H1 (cell line): ENCODE data around the gene PSMB5. TPM values are rescaled to one million over a fixed set of nuclear protein-coding genes. Genes with fewer than 3 reads are reported as not detected.
A peak's percentile ranks its signal among the peaks of the same experiment; 100 is the strongest.

ENCODE experiments used
- CTCF ChIA-PET: fragments of 300-600 bp; sonication (Branson Sonifier 250); formaldehyde crosslinking; loops from one replicate; lab custom pipeline; 2021; ENCODE audit not compliant: partially characterized antibody; lab: Charles Lee
- POLR2A ChIA-PET: fragments of 300-600 bp; sonication (Branson Sonifier 250); formaldehyde crosslinking; loops from one replicate; lab custom pipeline; 2021; ENCODE audit warnings: inconsistent platforms; ENCODE audit not compliant: partially characterized antibody; lab: Charles Lee
- DNase-seq, 2 experiments: peaks; one replicate each; pipeline versions ENCODE4 v3.0.0 to v3.0.0-alpha.2; 2010 to 2022; ENCODE audit warnings: low spot score in 2 of 2, low read depth in 1 of 2, mixed read lengths in 1 of 2
- FAIRE-seq: peaks from 2 replicates; lab custom pipeline; 2011; peaks lifted over from hg19 to GRCh38; lab: Jason Lieb, UNC
- H2AFZ ChIP-seq: 2 replicates; pipeline ENCODE4 v1.8.1; 2012; ENCODE audit warnings: low read length, inconsistent platforms
- H2AK5ac ChIP-seq: 2 replicates; pipeline ENCODE4 v1.6.1; 2013; ENCODE audit warnings: low read depth, low read length
- H2BK120ac ChIP-seq: replicated peaks from 2 replicates; pipeline ENCODE3; 2013; ENCODE audit warnings: low read depth, low read length, inconsistent platforms
- H2BK12ac ChIP-seq: 2 replicates; pipeline ENCODE4 v1.6.1; 2013; ENCODE audit warnings: low read depth, low read length
- H2BK15ac ChIP-seq: 2 replicates; pipeline ENCODE4 v1.6.1; 2013; ENCODE audit warnings: low read length
- H2BK20ac ChIP-seq: 2 replicates; pipeline ENCODE4 v1.6.1; 2013; ENCODE audit warnings: low read length
- H2BK5ac ChIP-seq: 2 replicates; pipeline ENCODE4 v1.6.1; 2013; ENCODE audit warnings: low read depth, low read length
- H3K14ac ChIP-seq: 2 replicates; pipeline ENCODE4 v1.6.1; 2013; ENCODE audit warnings: inconsistent platforms; ENCODE audit not compliant: insufficient read length
- H3K18ac ChIP-seq: 2 replicates; pipeline ENCODE4 v1.6.1; 2013; ENCODE audit warnings: low read length; ENCODE audit errors: extremely low read depth
- H3K23ac ChIP-seq: 2 replicates; pipeline ENCODE4 v1.6.1; 2013; ENCODE audit warnings: inconsistent platforms; ENCODE audit not compliant: insufficient read length
- H3K23me2 ChIP-seq: 2 replicates; pipeline ENCODE4 v1.6.1; 2013; ENCODE audit warnings: low read depth, low read length
- H3K27ac ChIP-seq: 2 replicates; pipeline ENCODE4 v1.6.1; 2011; ENCODE audit warnings: low read depth, low read length, inconsistent platforms
- H3K27me3 ChIP-seq, 4 experiments: replicated peaks in 1 of 4; 1 replicate in 1 of 4; 2 replicates in 3 of 4; pipeline versions ENCODE4 v1.6.1 to v1.8.1; 2011 to 2013; ENCODE audit warnings: low read length in 3 of 4, mild to moderate bottlenecking in 3 of 4, inconsistent platforms in 2 of 4, mixed read lengths in 2 of 4, moderate library complexity in 1 of 4; ENCODE audit not compliant: control insufficient read depth in 3 of 4, insufficient read depth in 3 of 4; ENCODE audit errors: extremely low read depth in 1 of 4
- H3K36me3 ChIP-seq, 4 experiments: 2 replicates each; pipeline versions ENCODE4 v1.6.1 to v1.8.1; 2011 to 2013; ENCODE audit warnings: mild to moderate bottlenecking in 4 of 4, low read length in 3 of 4, moderate library complexity in 2 of 4, control low read depth in 1 of 4, inconsistent platforms in 1 of 4; ENCODE audit not compliant: insufficient read depth in 4 of 4, control insufficient read depth in 2 of 4
- H3K4ac ChIP-seq: replicated peaks from 2 replicates; pipeline ENCODE3; 2013; ENCODE audit warnings: low read length, low read depth, mixed read lengths, inconsistent platforms; ENCODE audit not compliant: insufficient read length
- H3K4me1 ChIP-seq, 4 experiments: replicated peaks in 1 of 4; 1 replicate in 1 of 4; 2 replicates in 3 of 4; pipeline versions ENCODE4 v1.6.1 to v1.8.1; 2011 to 2013; ENCODE audit warnings: low read length in 3 of 4, inconsistent platforms in 2 of 4, mixed read lengths in 1 of 4; ENCODE audit not compliant: insufficient read depth in 4 of 4, control insufficient read depth in 3 of 4
- H3K4me2 ChIP-seq, 2 experiments: 2 replicates each; pipeline versions ENCODE4 v1.6.1 to v1.8.1; 2011 to 2013; ENCODE audit warnings: low read depth in 2 of 2, low read length in 2 of 2, control low read depth in 1 of 2, inconsistent platforms in 1 of 2, mild to moderate bottlenecking in 1 of 2; ENCODE audit not compliant: insufficient read depth in 1 of 2
- H3K4me3 ChIP-seq, 4 experiments: fragments of 200-600, 300-600 bp in 1 of 4; sonication (generic), shearing (Covaris generic), sonication (Bioruptor Twin) in 1 of 4; 2 replicates each; pipeline versions ENCODE4 v1.5.1 to v1.8.1; 2011 to 2016; ENCODE audit warnings: low read length in 4 of 4, low read depth in 3 of 4, control low read depth in 2 of 4, inconsistent platforms in 2 of 4, mild to moderate bottlenecking in 2 of 4, mixed read lengths in 1 of 4, moderate library complexity in 1 of 4; ENCODE audit not compliant: insufficient read depth in 2 of 4; ENCODE audit errors: extremely low read depth in 1 of 4
- H3K56ac ChIP-seq: replicated peaks from 2 replicates; pipeline ENCODE3; 2013; ENCODE audit warnings: low read depth, mild to moderate bottlenecking, mixed read lengths, low read length, inconsistent platforms; ENCODE audit not compliant: insufficient read length
- H3K79me1 ChIP-seq: 2 replicates; pipeline ENCODE4 v1.6.1; 2013; ENCODE audit warnings: low read depth, low read length, control low read depth
- H3K79me2 ChIP-seq, 2 experiments: 2 replicates each; pipeline versions ENCODE4 v1.6.1 to v1.8.1; 2012 to 2013; ENCODE audit warnings: low read length in 2 of 2, mild to moderate bottlenecking in 2 of 2, inconsistent platforms in 1 of 2; ENCODE audit not compliant: insufficient read depth in 2 of 2, control insufficient read depth in 1 of 2
- H3K9ac ChIP-seq, 4 experiments: replicated peaks in 1 of 4; 1 replicate in 1 of 4; 2 replicates in 3 of 4; pipeline versions ENCODE4 v1.6.1 to v1.8.1; 2011 to 2013; ENCODE audit warnings: low read depth in 3 of 4, low read length in 3 of 4, control low read depth in 2 of 4, mild to moderate bottlenecking in 2 of 4, moderate library complexity in 2 of 4, inconsistent platforms in 1 of 4; ENCODE audit errors: extremely low read depth in 1 of 4
- H3K9me3 ChIP-seq, 2 experiments: 2 replicates each; pipeline versions ENCODE4 v1.6.1 to v1.8.1; 2012 to 2013; ENCODE audit warnings: mild to moderate bottlenecking in 2 of 2, moderate library complexity in 2 of 2, control low read depth in 1 of 2, inconsistent platforms in 1 of 2, low read depth in 1 of 2, low read length in 1 of 2, mixed read lengths in 1 of 2; ENCODE audit not compliant: insufficient read depth in 2 of 2
- H4K20me1 ChIP-seq, 2 experiments: replicated peaks in 1 of 2; 2 replicates each; pipeline versions ENCODE3 to v1.8.1; 2011 to 2013; ENCODE audit warnings: inconsistent platforms in 2 of 2, low read length in 2 of 2, mild to moderate bottlenecking in 1 of 2; ENCODE audit not compliant: insufficient read depth in 2 of 2, control insufficient read depth in 1 of 2
- H4K5ac ChIP-seq: 2 replicates; pipeline ENCODE4 v1.6.1; 2013; ENCODE audit warnings: low read length, low read depth, mixed read lengths, inconsistent platforms; ENCODE audit not compliant: insufficient read length
- H4K8ac ChIP-seq: 2 replicates; pipeline ENCODE4 v1.8.0; 2013; ENCODE audit warnings: mild to moderate bottlenecking, moderate library complexity, low read length, inconsistent platforms; ENCODE audit not compliant: insufficient read depth; ENCODE audit errors: extremely low read depth
- H4K91ac ChIP-seq: replicated peaks from 2 replicates; pipeline ENCODE3; 2013; ENCODE audit warnings: low read length, mixed read lengths, inconsistent platforms; ENCODE audit not compliant: insufficient read length
- CBX5 ChIP-seq: fragments of 300-800, 300-1000 bp; sonication (generic); IDR thresholded peaks from 2 replicates; pipeline ENCODE4 v1.7.1; 2016; ENCODE audit warnings: antibody characterized with exemption, low read length, low read depth
- CHD1 ChIP-seq: IDR thresholded peaks from 2 replicates; pipeline ENCODE4 v1.6.1; 2012; ENCODE audit warnings: low read depth, low read length, improper control_type of control experiment
- RAD21 ChIP-seq, 2 experiments: IDR thresholded peaks in 1 of 2; conservative IDR thresholded peaks in 1 of 2; 2 replicates each; pipeline ENCODE4 v1.6.1; 2011; ENCODE audit warnings: low read depth in 2 of 2, low read length in 2 of 2, improper control_type of control experiment in 1 of 2, inconsistent platforms in 1 of 2, mild to moderate bottlenecking in 1 of 2, moderate library complexity in 1 of 2
- WGBS, 2 experiments: shearing (Covaris generic) in 1 of 2; methylation state at CpG; one replicate each; pipeline versions ENCODE4 v1.1.6 to v1.1.7; 2013 to 2015; ENCODE audit warnings: low lambda C conversion rate in 2 of 2, mixed read lengths in 2 of 2, inconsistent platforms in 1 of 2, low coverage in 1 of 2, missing lambda C conversion rate in 1 of 2; ENCODE audit not compliant: insufficient replicate concordance in 2 of 2, insufficient coverage in 1 of 2, insufficient read length in 1 of 2; ENCODE audit errors: extremely low coverage in 1 of 2, missing lambda C conversion rate in 1 of 2; 5-methylcytosine and 5-hydroxymethylcytosine counted together
- polyA plus RNA-seq, 7 experiments: library from polyadenylated mRNA; depleted of rRNA in 3 of 7; stranded (reverse) in 5 of 7; unstranded in 2 of 7; fragments of >200 nt in 5 of 7; fragments of 200-250 nt in 2 of 7; gene quantifications; 1 replicate in 5 of 7; 2 replicates in 1 of 7; 4 replicates in 1 of 7; pipeline versions ENCODE4 v1.2.1 to v1.2.3, GENCODE V29; 2011 to 2013; ENCODE audit warnings: missing spikeins in 2 of 7, mixed read lengths in 2 of 7
- total RNA-seq: library from RNA; stranded (reverse); fragmentation: NEBNext Ultra II Directional; extraction: Animal tissue kit (Norgen Biotek cat#: 25700); gene quantifications from 2 replicates; pipeline ENCODE4 v1.2.1, GENCODE V29; 2021

PSMB5 gene
- total and polyA plus RNA-seq, 2 of the 8 experiments (the other 6 are each of a cell fraction or from before 2014, with no cell fraction given), result 254 to 510 TPM

GRCh38 chr14:22987291-22987690 is 47.4 kb downstream of the PSMB5 start:
- Histone ChIP-seq H4K5ac (no peak overlapping the region), H4K8ac (peak overlapping the region; percentile 18; the same call in 1 of the 2 replicates), H3K18ac (no peak overlapping the region), H3K23ac (no peak overlapping the region), H3K27me3 (no peaks in the 10 kb centered on the region), H3K9ac (no peak overlapping the region; a peak in 1 of 7 replicates), H3K23me2 (peaks cover 7% of the 10 kb centered on the region), H2AFZ (no peak overlapping the region), H3K4me2 (no peak overlapping the region), H2BK20ac (no peak overlapping the region), H3K4ac (no peak overlapping the region), H2BK5ac (no peak overlapping the region; the same call in 1 of the 2 replicates), H2BK120ac (no peak overlapping the region), H3K27ac (no peak overlapping the region), H3K14ac (no peak overlapping the region), H2BK12ac (no peak overlapping the region), H3K4me1 (no peaks in the 10 kb centered on the region), H4K20me1 (no peaks in the 10 kb centered on the region), H3K56ac (no peak overlapping the region), H3K4me3 (no peak overlapping the region), H2AK5ac (no peak overlapping the region), H4K91ac (no peak overlapping the region), H3K79me1 (no peaks in the 10 kb centered on the region), H3K79me2 (0 out of 4 replicates have a peak, but pooled peaks cover 0 to under 1% of the 10 kb centered on the region in 2 experiments), H2BK15ac (no peak overlapping the region; the same call in 1 of the 2 replicates), H3K9me3 (peaks cover 2 to 4% of the 10 kb centered on the region in 2 experiments; a peak in 1 of 4 replicates), H3K36me3 (peaks cover 0 to 6% (median 0%) of the 10 kb centered on the region in 4 experiments; a peak in 1 of 8 replicates)
- no peak for TF ChIP-seq CHD1
- no peak for TF ChIP-seq CBX5
- peak in 1 of 2 experiments; percentile 31; a peak in 1 of 4 replicates for TF ChIP-seq RAD21 (IDR thresholded peaks at IDR 0.05 in 1 of 2, conservative IDR thresholded peaks at IDR 0.05 in 1 of 2; ENCODE audit: low read depth in 2 of 2, low read length in 2 of 2)
- no peak for DNase-seq
- 91% methylated on average over 8 of the region's 8 CpGs; no CpG with 5 or more reads in 1 of the 2 experiments for WGBS, 2 experiments
- POLR2A ChIA-PET, result interaction anchor here (1.3 to 13.2 kb wide), 7 partner anchors 9 to 75 kb away, joined by 3 to 133 read pairs (median 21); no protein-coding TSS in a partner anchor
- CTCF ChIA-PET, result interaction anchor here (1.0 to 23.0 kb wide), 19 partner anchors 8 to 90 kb away, joined by 3 to 785 read pairs (median 20); partner anchors contain the start of genes CDH24, HAUS4, PRMT5 and PSMB11
- no peak for FAIRE-seq
